AG09309 (cell line): Measurements from ENCODE around the gene PLEKHA3.
A peak's percentile ranks its signal among the peaks of the same experiment; 100 is the strongest.

Source experiments
- DNase-seq: peaks from one replicate; pipeline ENCODE4 v3.0.0-alpha.2; 2010; ENCODE audit warnings: low read depth
- H3K4me3 ChIP-seq: 2 replicates; pipeline ENCODE4 v1.5.1; 2011; ENCODE audit warnings: mild to moderate bottlenecking, low read depth, low read length, moderate library complexity; ENCODE audit not compliant: control insufficient read depth
- TF ChIP-seq, protein P1 (sequence below): IDR thresholded peaks from 2 replicates; pipeline ENCODE4 v1.5.1; 2011; ENCODE audit warnings: mild to moderate bottlenecking, low read depth, low read length, inconsistent platforms; ENCODE audit not compliant: insufficient read depth, control insufficient read depth; ENCODE audit errors: missing control alignments

Gene PLEKHA3

GRCh38 chr2:178530625-178531142 is 50.4 kb downstream of the PLEKHA3 start:
- no peak overlapping the region for H3K4me3 ChIP-seq
- no peak for DNase-seq
- TF ChIP-seq, protein P1, sequence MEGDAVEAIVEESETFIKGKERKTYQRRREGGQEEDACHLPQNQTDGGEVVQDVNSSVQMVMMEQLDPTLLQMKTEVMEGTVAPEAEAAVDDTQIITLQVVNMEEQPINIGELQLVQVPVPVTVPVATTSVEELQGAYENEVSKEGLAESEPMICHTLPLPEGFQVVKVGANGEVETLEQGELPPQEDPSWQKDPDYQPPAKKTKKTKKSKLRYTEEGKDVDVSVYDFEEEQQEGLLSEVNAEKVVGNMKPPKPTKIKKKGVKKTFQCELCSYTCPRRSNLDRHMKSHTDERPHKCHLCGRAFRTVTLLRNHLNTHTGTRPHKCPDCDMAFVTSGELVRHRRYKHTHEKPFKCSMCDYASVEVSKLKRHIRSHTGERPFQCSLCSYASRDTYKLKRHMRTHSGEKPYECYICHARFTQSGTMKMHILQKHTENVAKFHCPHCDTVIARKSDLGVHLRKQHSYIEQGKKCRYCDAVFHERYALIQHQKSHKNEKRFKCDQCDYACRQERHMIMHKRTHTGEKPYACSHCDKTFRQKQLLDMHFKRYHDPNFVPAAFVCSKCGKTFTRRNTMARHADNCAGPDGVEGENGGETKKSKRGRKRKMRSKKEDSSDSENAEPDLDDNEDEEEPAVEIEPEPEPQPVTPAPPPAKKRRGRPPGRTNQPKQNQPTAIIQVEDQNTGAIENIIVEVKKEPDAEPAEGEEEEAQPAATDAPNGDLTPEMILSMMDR, result no peak

DNA sequence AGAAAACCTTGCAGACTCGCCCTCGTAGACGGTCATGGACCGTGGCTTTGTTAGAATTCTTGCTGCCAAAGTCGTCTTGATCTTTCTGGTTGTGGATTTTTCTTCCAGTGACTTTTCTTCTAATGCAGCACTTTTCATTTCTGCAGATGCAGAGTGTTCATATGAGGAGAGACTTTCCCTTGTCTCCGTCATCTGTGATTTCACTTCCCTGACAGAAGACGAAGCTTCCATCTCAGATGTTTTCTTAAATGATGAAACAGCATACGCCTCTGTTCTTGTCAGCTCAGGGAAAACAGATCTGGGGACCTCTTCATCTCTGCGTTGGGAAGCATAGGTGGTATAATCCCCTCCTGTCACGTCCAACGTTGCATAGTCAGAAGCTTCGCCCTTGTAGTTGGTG is 50.9 kb downstream of the PLEKHA3 start:
- TF ChIP-seq, protein P1, result no peak
- H3K4me3 ChIP-seq, result no peak overlapping the region
- DNase-seq, result no peak

DNA sequence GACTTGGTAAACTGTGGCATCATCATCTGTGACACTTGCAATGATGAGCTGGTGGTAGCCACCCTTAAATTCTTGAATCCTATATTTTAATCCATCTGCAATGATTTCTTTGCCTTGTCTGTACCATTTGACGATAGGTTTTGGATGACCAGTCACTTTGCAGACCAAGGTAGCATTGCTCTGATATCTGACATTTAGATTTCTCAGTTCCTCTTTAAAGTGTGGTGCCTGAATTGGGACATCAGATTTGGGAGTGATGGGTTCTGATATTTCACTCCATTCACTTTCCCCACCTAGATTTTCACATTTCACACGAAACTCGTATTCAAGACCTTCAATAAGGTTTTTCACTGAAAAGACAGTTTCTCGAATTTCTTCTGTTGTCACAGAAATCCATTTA is 55.8 kb downstream of the PLEKHA3 start:
- H3K4me3 ChIP-seq, result no peak overlapping the region
- TF ChIP-seq, protein P1, result no peak
- no peak for DNase-seq

DNA sequence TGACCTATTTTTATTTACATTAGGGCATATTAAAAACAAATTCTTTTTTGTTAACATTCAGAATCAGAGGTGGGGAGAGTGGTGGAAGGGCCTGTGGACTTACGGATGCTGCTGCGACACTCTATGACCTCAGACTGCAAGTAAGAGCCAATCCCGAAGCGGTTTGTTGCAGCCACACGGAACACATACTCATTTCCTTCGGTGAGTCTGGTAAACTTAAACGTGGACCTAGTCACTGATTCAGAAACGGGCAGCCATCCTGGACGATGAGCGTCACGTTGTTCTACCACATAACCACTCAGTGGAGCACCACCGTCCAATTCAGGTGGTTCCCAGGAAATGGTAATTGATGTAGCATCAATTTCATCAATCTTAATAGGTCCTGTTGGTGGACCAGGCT is 61.9 kb downstream of the PLEKHA3 start:
- TF ChIP-seq, protein P1, result no peak
- no peak for DNase-seq

DNA sequence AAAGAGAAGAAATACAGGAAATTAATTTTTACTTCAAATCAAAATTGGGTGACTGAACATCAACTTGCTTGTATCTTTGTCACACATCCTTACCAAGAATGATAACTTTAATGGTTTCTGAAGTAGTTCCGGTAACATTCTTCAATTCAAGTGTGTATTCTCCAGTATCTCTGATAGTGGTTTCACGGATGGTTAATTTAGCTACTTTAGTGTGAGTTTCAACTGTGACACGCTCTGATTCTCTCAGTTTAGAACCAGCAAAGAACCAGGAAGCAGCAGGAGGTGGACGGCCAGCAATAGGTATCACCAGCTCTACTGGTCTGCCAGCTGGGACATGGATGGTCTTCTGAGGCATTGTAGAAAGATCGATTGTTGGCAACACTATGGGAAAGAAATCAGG is 62.3 kb downstream of the PLEKHA3 start:
- TF ChIP-seq, protein P1, result no peak
- H3K4me3 ChIP-seq, result no peak overlapping the region
- DNase-seq, result no peak

More for the DNA sequence above, 61.9 kb downstream of the PLEKHA3 start:
- no peak overlapping the region for H3K4me3 ChIP-seq

GRCh38 chr2:178550352-178550751 is 70.1 kb downstream of the PLEKHA3 start:
- no peak for DNase-seq
- H3K4me3 ChIP-seq, result no peak overlapping the region
- TF ChIP-seq, protein P1, result no peak

DNA sequence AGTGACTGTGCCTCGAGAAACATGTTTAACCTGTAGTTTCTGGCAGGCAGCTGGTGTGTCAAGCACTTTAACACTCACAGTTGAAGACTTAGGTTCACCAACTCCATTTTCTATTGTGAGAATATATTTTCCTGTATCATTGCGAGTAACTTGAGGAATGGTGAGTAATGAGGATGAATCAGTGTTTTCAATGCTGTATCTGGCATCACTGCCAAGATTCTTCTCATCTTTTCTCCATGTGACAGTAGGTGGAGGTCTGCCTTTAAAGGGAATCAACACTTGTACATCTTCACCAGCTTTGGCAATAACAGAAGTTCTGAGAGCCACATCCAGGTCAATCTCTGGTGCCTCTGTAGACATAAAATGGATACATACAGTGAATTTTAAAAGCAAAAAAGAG is 72.8 kb downstream of the PLEKHA3 start:
- TF ChIP-seq, protein P1, result no peak
- peak; percentile 55 for DNase-seq
- H3K4me3 ChIP-seq, result no peak overlapping the region
